B cell (primary cell): ENCODE results near the gene LRRC4C. TPM values are rescaled to one million over a fixed set of nuclear protein-coding genes. Genes with fewer than 3 reads are reported as not detected.

ENCODE experiments used
- ATAC-seq: fragments of 200-7000 bp; cut with Tn5 transposase; one replicate; pipeline ENCODE4 v1.10.0; 2021; ENCODE audit warnings: low read depth, mild to moderate bottlenecking, moderate number of reproducible peaks, moderate library complexity
- CTCF ChIA-PET: fragments of 350-600 bp; sonication (Branson Sonifier 250); formaldehyde crosslinking; loops from one replicate; lab custom pipeline; 2021; ENCODE audit warnings: antibody characterized with exemption, inconsistent platforms; lab: Charles Lee
- POLR2A ChIA-PET: fragments of 350-600 bp; sonication (Branson Sonifier 250); formaldehyde crosslinking; loops from one replicate; lab custom pipeline; 2021; ENCODE audit warnings: antibody characterized with exemption; lab: Charles Lee
- DNase-seq: peaks from one replicate; pipeline ENCODE4 v3.0.0; 2013
- H2AFZ ChIP-seq: 2 replicates; pipeline ENCODE4 v1.6.1; 2012; ENCODE audit warnings: mild to moderate bottlenecking, low read depth, low read length; ENCODE audit not compliant: insufficient read depth, poor library complexity, severe bottlenecking
- H3K27ac ChIP-seq, 2 donors: 1 replicate in 1 of 2; 2 replicates in 1 of 2; pipeline ENCODE4 v1.5.1; 2012 to 2013; ENCODE audit warnings: low read length in 2 of 2, mild to moderate bottlenecking in 2 of 2, moderate library complexity in 1 of 2
- H3K27me3 ChIP-seq, 4 experiments: fragments of 200-600 bp in 1 of 4; sonication (generic) in 1 of 4; replicated peaks in 1 of 4; 1 replicate in 2 of 4; 2 replicates in 2 of 4; pipeline versions ENCODE4 v1.6.1 to v1.7.0; 2013 to 2016; ENCODE audit warnings: low read length in 3 of 4, mild to moderate bottlenecking in 2 of 4, mixed read lengths in 1 of 4, moderate library complexity in 1 of 4; ENCODE audit not compliant: insufficient read depth in 4 of 4, control insufficient read depth in 3 of 4; ENCODE audit errors: control extremely low read depth in 1 of 4
- H3K36me3 ChIP-seq, 2 experiments: replicated peaks in 1 of 2; 1 replicate in 1 of 2; 2 replicates in 1 of 2; pipeline versions ENCODE4 v1.6.1 to v1.7.1; 2013; ENCODE audit warnings: low read length in 1 of 2; ENCODE audit not compliant: insufficient read depth in 2 of 2, control insufficient read depth in 1 of 2; ENCODE audit errors: control extremely low read depth in 1 of 2, extremely low read depth in 1 of 2
- H3K4me1 ChIP-seq, 2 donors: fragments of 200-600 bp in 1 of 2; sonication (generic) in 1 of 2; 1 replicate in 1 of 2; 2 replicates in 1 of 2; pipeline versions ENCODE4 v1.5.1 to v1.6.1; 2013 to 2017; ENCODE audit warnings: low read length in 2 of 2; ENCODE audit not compliant: control insufficient read depth in 2 of 2, insufficient read depth in 2 of 2
- H3K4me2 ChIP-seq: replicated peaks from 2 replicates; pipeline ENCODE3; 2012; ENCODE audit warnings: mild to moderate bottlenecking, low read depth, low read length; ENCODE audit not compliant: poor library complexity, severe bottlenecking
- H3K4me3 ChIP-seq, 5 experiments: fragments of 200-600 bp in 1 of 5; sonication (generic) in 1 of 5; 1 replicate in 3 of 5; 2 replicates in 2 of 5; pipeline versions ENCODE4 v1.5.1 to v1.7.0; 2011 to 2016; ENCODE audit warnings: low read length in 4 of 5, mild to moderate bottlenecking in 4 of 5, low read depth in 2 of 5, control low read depth in 1 of 5, moderate library complexity in 1 of 5; ENCODE audit not compliant: insufficient read depth in 1 of 5; ENCODE audit errors: control extremely low read depth in 1 of 5, extremely low read depth in 1 of 5
- H3K79me2 ChIP-seq: fragments of 200-600 bp; sonication (generic); one replicate; pipeline ENCODE4 v1.6.0; 2016; ENCODE audit warnings: low read length; ENCODE audit not compliant: control insufficient read depth, insufficient read depth
- H3K9ac ChIP-seq: fragments of 200-600 bp; sonication (generic); 2 replicates; pipeline ENCODE4 v1.6.1; 2017; ENCODE audit warnings: mild to moderate bottlenecking, low read length, moderate library complexity
- H3K9me3 ChIP-seq, 3 donors: one replicate each; pipeline versions ENCODE4 v1.6.1 to v1.7.1; 2013; ENCODE audit warnings: low read length in 2 of 3; ENCODE audit not compliant: control insufficient read depth in 2 of 3, insufficient read depth in 1 of 3; ENCODE audit errors: control extremely low read depth in 1 of 3
- H4K20me1 ChIP-seq: 2 replicates; pipeline ENCODE4 v1.6.0; 2012; ENCODE audit warnings: mild to moderate bottlenecking, low read length; ENCODE audit not compliant: insufficient read depth, control insufficient read depth, poor library complexity, severe bottlenecking
- H3K27ac Mint-ChIP-seq: one replicate; pipeline ENCODE4 v1.8.0; 2021; ENCODE audit warnings: mixed read lengths
- H3K27me3 Mint-ChIP-seq: one replicate; pipeline ENCODE4 v1.8.0; 2021; ENCODE audit warnings: mixed read lengths
- H3K4me1 Mint-ChIP-seq: one replicate; pipeline ENCODE4 v1.8.0; 2021; ENCODE audit warnings: mixed read lengths
- H3K4me3 Mint-ChIP-seq: one replicate; pipeline ENCODE4 v1.8.0; 2021; ENCODE audit warnings: mixed read lengths
- H3K9me3 Mint-ChIP-seq: one replicate; pipeline ENCODE4 v1.8.0; 2022; ENCODE audit warnings: mixed read lengths; ENCODE audit not compliant: insufficient read depth
- CTCF ChIP-seq: fragments of 200-600 bp; IDR thresholded peaks from one replicate; pipeline ENCODE4 v1.8.0; 2022; ENCODE audit warnings: antibody characterized with exemption, mild to moderate bottlenecking
- EZH2 ChIP-seq: IDR thresholded peaks from 2 replicates; pipeline ENCODE4 v1.6.1; 2012; ENCODE audit warnings: borderline replicate concordance, low read depth, mild to moderate bottlenecking, moderate library complexity, low read length; ENCODE audit not compliant: insufficient read depth, poor library complexity, severe bottlenecking
- WGBS: methylation state at CpG from one replicate; pipeline ENCODE4 v1.1.5; 2013; ENCODE audit warnings: missing lambda C conversion rate; ENCODE audit not compliant: insufficient coverage; 5-methylcytosine and 5-hydroxymethylcytosine counted together
- intact Hi-C: fragments of 100-400 bp; cut with micrococcal nuclease; formaldehyde crosslinking; loops from one replicate; pipeline ENCODE4 v1.10.0; 2022
- polyA plus RNA-seq: library from polyadenylated mRNA; depleted of rRNA; stranded (reverse); fragments of >200 nt; gene quantifications from 2 replicates; pipeline ENCODE4 v1.2.3, GENCODE V29; 2012
- total RNA-seq, 2 donors: library from RNA; stranded (reverse); fragments of 120-200 nt in 1 of 2; gene quantifications; 1 replicate in 1 of 2; 2 replicates in 1 of 2; pipeline versions ENCODE4 v1.2.3 to v1.2.4, GENCODE V29; 2013 to 2022

LRRC4C gene
- total and polyA plus RNA-seq, 2 donors (not counting 1 experiment from before 2014, with no cell fraction given), result 0.57 TPM; not detected in 1

GRCh38 chr11:40190294-40190693, 1269.2 kb downstream of the LRRC4C start:
- H3K27ac Mint-ChIP-seq, result no peak overlapping the region
- peaks cover 2% of the 10 kb centered on the region for H3K9me3 Mint-ChIP-seq
- no peaks in the 10 kb centered on the region for H4K20me1 ChIP-seq
- no peaks in the 10 kb centered on the region for H3K4me1 ChIP-seq
- CTCF ChIA-PET, result no interaction called here
- H3K36me3 ChIP-seq, result no peaks in the 10 kb centered on the region
- WGBS, result no CpG with 5 or more reads among the region's 5 CpGs
- intact Hi-C loops, result no loop called here
- no peak overlapping the region for H2AFZ ChIP-seq
- H3K27ac ChIP-seq, result no peak overlapping the region
- no peaks in the 10 kb centered on the region for H3K4me1 Mint-ChIP-seq
- no peak overlapping the region for H3K4me3 Mint-ChIP-seq
- no peak for TF ChIP-seq EZH2
- TF ChIP-seq CTCF, result no peak
- H3K79me2 ChIP-seq, result no peaks in the 10 kb centered on the region
- no peak for DNase-seq
- H3K27me3 Mint-ChIP-seq, result no peaks in the 10 kb centered on the region
- ATAC-seq, result no peak
- no peak overlapping the region for H3K9ac ChIP-seq
- POLR2A ChIA-PET, result no interaction called here
- no peaks in the 10 kb centered on the region for H3K27me3 ChIP-seq
- H3K9me3 ChIP-seq, result peaks cover 0 to 8% (median 0%) of the 10 kb centered on the region in 3 donors
- H3K4me3 ChIP-seq, result no peak overlapping the region
- no peak overlapping the region for H3K4me2 ChIP-seq

GRCh38 chr11:40188848-40189247, 1270.6 kb downstream of the LRRC4C start:
- DNase-seq (no peak), ATAC-seq (no peak)
- Mint-ChIP-seq H3K4me1 (no peaks in the 10 kb centered on the region), H3K27ac (no peak overlapping the region), H3K27me3 (no peaks in the 10 kb centered on the region), H3K9me3 (peaks cover 2% of the 10 kb centered on the region), H3K4me3 (no peak overlapping the region)
- Histone ChIP-seq H3K27me3 (no peaks in the 10 kb centered on the region), H2AFZ (no peak overlapping the region), H3K4me2 (no peak overlapping the region), H3K79me2 (no peaks in the 10 kb centered on the region), H3K27ac (no peak overlapping the region), H3K36me3 (no peaks in the 10 kb centered on the region), H4K20me1 (no peaks in the 10 kb centered on the region), H3K9ac (no peak overlapping the region), H3K9me3 (peaks cover 0 to 4% (median 0%) of the 10 kb centered on the region in 3 donors), H3K4me1 (no peaks in the 10 kb centered on the region), H3K4me3 (no peak overlapping the region)
- TF ChIP-seq CTCF (no peak), EZH2 (no peak)
- intact Hi-C loops, result no loop called here
- POLR2A ChIA-PET, result no interaction called here
- WGBS, result no CpG with 5 or more reads among the region's 3 CpGs
- CTCF ChIA-PET, result no interaction called here
